ENCODE data around the gene GOLT1A. TPM values are rescaled to one million over a fixed set of nuclear protein-coding genes. Genes with fewer than 3 reads are reported as not detected.

GOLT1A gene
- total RNA-seq, 2 donors from 2014 or later = not detected

GRCh38 chr1:204192589-204193352 lies 21.0 kb downstream of the GOLT1A start:
- DNase-seq (ENCODE audit: low spot score) = no peak
- no peaks in the 10 kb centered on the region for H3K27me3 ChIP-seq
- no peak for TF ChIP-seq CTCF (IDR thresholded peaks at IDR 0.05)

GRCh38 chr1:204192046-204192445 lies 21.7 kb downstream of the GOLT1A start:
- no peak overlapping the region for H3K27ac ChIP-seq
- no peaks in the 10 kb centered on the region for H3K27me3 ChIP-seq
- no peak for DNase-seq (ENCODE audit: low spot score)
- no peak overlapping the region for H3K4me3 ChIP-seq
- peaks cover 0 to 9% of the 10 kb centered on the region in 2 donors for H3K4me1 ChIP-seq
- no peaks in the 10 kb centered on the region for H3K9me3 ChIP-seq
- TF ChIP-seq CTCF (IDR thresholded peaks at IDR 0.05) = no peak
- no peaks in the 10 kb centered on the region for H3K36me3 ChIP-seq

More at GRCh38 chr1:204192589-204193352, 21.0 kb downstream of the GOLT1A start:
- Histone ChIP-seq H3K4me1 (peaks cover 0 to 9% of the 10 kb centered on the region in 2 donors), H3K27ac (no peak overlapping the region), H3K4me3 (no peak overlapping the region), H3K36me3 (no peaks in the 10 kb centered on the region), H3K9me3 (no peaks in the 10 kb centered on the region)

- Histone ChIP-seq H3K4me1 (peaks cover 0 to 9% of the 10 kb centered on the region in 2 donors), H3K36me3 (no peaks in the 10 kb centered on the region), H3K27me3 (no peaks in the 10 kb centered on the region), H3K4me3 (no peak overlapping the region), H3K27ac (no peak overlapping the region), H3K9me3 (no peaks in the 10 kb centered on the region)
- no peak for DNase-seq (ENCODE audit: low spot score)
- TF ChIP-seq CTCF (IDR thresholded peaks at IDR 0.05) = no peak
Observed at GRCh38 chr1:204191456-204191855, 22.3 kb downstream of the GOLT1A start.

- TF ChIP-seq CTCF (IDR thresholded peaks at IDR 0.05) = no peak
- H3K4me1 ChIP-seq = peaks cover 0 to 9% of the 10 kb centered on the region in 2 donors
- H3K27ac ChIP-seq = no peak overlapping the region
- DNase-seq (ENCODE audit: low spot score) = no peak
- no peaks in the 10 kb centered on the region for H3K9me3 ChIP-seq
- peak overlapping the region in 1 of 2 donors; percentile 40 for H3K4me3 ChIP-seq
- H3K27me3 ChIP-seq = no peaks in the 10 kb centered on the region
- H3K36me3 ChIP-seq = no peaks in the 10 kb centered on the region
Observed at GRCh38 chr1:204190212-204191211, 23.3 kb downstream of the GOLT1A start.

GRCh38 chr1:204188959-204189639 lies 24.7 kb downstream of the GOLT1A start:
- DNase-seq (ENCODE audit: low spot score) = no peak
- H3K27me3 ChIP-seq = no peaks in the 10 kb centered on the region

More at GRCh38 chr1:204188959-204189639, 24.7 kb downstream of the GOLT1A start:
- TF ChIP-seq CTCF (IDR thresholded peaks at IDR 0.05) = no peak
- no peaks in the 10 kb centered on the region for H3K36me3 ChIP-seq
- no peaks in the 10 kb centered on the region for H3K9me3 ChIP-seq
- no peak overlapping the region for H3K4me3 ChIP-seq
- no peak overlapping the region for H3K27ac ChIP-seq
- peaks cover 0 to 9% of the 10 kb centered on the region in 2 donors for H3K4me1 ChIP-seq
